NT2/D1 (cell line): ENCODE measurements around the gene PCDHB2.

Experiments
- SUZ12 ChIP-seq: IDR thresholded peaks from 2 replicates; pipeline ENCODE4 v1.6.1; 2011; ENCODE audit not compliant: insufficient read length, insufficient read depth; ENCODE audit errors: extremely low read depth
- YY1 ChIP-seq: IDR thresholded peaks from 2 replicates; pipeline ENCODE4 v1.6.1; 2011; ENCODE audit not compliant: insufficient read length, insufficient read depth
- ZNF274 ChIP-seq: IDR thresholded peaks from 2 replicates; pipeline ENCODE4 v1.6.1; 2011; ENCODE audit warnings: mild to moderate bottlenecking, low read depth, low read length

GRCh38 chr5:141121985-141122384 is 27.6 kb downstream of the PCDHB2 start:
- TF ChIP-seq SUZ12 = no peak
- no peak for TF ChIP-seq ZNF274
- no peak for TF ChIP-seq YY1
